ENCODE measurements around the gene C10orf143.

DNA sequence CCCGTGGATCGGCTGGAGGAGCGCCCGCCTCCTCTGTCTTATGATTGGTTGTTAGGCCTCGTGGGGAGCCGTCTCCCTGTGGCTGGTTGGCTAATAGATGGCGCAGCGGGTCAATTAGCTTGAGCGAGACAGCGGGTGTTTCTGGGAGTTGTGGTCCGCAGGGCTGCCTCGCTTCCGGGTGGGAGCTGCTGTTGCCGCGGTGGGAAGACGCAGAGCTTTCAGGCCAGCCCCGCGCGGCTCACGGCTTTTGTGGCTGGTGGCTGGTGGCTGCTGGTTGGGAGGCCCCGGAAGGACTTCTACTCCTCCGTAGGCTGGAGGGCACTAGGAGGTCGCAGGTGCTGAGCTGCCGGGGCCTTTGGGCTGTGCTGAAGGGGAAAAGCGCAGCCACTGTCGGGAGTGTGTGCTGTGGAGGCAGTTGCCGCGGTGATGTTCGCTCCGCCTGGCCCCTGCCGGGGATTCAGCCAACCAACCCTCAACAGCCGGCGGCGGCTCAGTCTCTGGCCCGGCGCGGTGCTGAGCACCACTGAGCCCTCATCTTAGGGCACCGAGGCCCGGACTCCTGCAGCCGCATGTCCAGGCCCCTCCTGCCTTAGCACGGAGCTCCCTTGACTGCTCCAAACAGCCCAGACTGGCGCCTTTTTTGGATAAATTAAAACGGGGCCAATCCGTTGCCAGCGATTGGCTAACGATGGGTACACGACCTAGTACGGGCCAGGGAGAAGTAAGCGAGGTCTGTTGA, 652 bp upstream of the C10orf143 start:
- peak; percentile 62 for TF ChIP-seq POLR2A (IDR thresholded peaks at IDR 0.05; ENCODE audit: low read depth, low read length)
- TF ChIP-seq SPI1 (IDR thresholded peaks at IDR 0.05; ENCODE audit: low read depth, low read length): no peak
- TF ChIP-seq POU2F2 (IDR thresholded peaks at IDR 0.05; ENCODE audit: low read depth, low read length): no peak
